Hepatic stellate cell (primary cell): ENCODE results near the gene ITGAD.
"Not testable (repeated sequence)": the region's sequence is repeated elsewhere in the genome, so short reads cannot be mapped to it uniquely, and the experiment has no call there.

ENCODE experiments used
- DNase-seq: peaks from one replicate; pipeline ENCODE4 v3.0.0; 2011; ENCODE audit warnings: low spot score

Gene ITGAD

DNA sequence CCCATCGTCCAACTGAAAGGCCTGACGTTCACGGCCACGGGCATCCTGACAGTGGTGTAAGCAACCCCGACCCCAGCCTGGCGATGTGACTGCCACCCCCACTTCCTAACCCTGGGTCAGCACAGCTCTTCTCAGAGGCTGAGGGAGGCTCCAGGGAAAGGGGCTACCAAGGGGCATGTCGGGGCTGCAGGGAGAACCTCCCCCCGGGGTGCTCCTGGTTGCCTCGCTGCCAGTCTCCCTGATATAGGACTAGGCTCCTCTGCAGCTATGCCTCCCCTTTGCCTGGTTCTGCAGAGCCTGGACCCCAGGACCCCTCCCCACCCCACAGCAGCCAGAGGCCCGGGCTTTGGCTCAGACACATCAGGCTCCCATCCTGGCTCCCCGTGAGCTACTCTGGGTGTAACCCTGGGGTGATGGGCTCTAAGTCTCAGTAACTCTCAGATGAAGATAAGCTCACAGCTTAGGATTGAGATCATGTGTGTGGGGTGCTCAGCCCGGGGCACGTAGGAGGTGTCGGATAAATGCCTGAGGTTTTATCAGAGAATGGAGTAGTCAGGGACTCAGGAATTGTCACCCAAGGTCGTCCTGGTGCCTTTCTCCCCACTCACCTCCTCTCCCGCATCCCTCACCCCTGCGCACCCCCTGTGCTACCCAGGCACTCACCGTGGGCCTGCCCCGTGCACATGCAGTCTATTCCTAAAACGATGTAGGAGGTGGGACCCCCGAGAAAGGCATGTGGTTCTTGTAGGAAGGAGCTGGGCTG is 10.6 kb downstream of the ITGAD start:
- no peak for DNase-seq

DNA sequence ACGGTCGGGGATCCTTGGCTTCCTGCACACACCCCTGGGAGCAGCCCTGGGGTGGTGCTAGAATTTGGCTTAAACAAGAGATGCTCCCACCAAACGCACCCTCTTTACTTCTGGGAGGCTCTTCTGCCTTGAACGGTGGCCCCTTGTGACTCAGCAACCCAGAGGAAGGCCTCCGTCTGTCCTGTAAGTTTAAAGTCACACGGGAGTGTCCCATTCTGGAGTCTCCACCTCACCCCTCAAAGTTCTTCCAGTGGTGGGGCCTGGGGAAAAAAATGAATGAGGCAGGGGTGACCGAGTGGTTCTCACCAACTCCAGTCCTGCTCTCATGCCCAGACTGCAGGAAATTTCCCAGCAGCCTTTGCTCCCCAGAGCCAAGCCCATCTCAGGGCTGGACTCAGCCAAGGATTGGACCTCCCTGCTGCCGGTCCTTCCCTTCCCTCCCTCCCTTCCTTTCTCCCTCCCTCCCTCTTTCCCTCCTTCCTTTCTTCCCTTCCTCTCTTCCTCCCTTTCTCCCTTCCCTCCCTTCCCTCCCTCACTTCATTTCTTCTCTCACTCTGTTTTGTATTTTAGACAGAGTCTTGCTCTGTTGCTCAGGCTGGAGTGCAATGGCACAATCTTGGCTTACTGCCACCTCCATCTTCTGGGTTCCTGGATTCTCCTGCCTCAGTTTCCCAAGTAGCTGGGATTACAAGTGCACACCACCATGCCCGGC is 11.4 kb downstream of the ITGAD start:
- peak; percentile 55 for DNase-seq

DNA sequence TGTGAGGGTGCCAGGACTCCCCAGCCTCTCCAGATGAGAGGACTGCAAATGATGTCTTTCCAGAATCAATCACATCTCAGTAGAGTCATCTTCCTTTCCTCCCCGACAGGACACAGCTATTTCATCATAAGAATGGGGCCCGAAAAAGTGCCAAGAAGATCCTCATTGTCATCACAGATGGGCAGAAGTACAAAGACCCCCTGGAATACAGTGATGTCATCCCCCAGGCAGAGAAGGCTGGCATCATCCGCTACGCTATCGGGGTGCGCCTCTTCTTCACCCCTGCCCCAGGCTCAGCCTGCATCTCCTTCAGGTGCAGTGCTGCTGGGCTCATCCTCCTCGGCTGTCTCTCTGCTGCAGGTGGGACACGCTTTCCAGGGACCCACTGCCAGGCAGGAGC is 14.3 kb downstream of the ITGAD start:
- no peak for DNase-seq

DNA sequence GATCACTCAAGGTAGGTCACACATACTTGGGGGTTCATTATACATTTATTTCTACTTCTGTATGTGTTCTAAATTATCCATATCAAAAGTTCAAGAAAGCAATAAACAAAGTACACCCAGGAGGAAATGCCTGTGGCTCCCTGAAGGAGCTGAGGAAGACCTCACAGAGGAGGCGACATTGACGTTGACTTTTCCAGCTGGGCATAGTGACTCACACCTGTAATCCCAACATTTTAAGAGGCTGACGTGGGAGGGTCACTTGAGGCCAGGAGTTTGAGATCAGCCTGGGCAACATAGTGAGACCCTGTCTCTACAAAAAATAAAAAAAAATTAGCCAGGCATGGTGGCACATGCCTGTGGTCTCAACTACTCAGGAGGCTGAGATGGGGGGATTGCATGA is 16.3 kb downstream of the ITGAD start:
- peak; percentile 52 for DNase-seq

DNA sequence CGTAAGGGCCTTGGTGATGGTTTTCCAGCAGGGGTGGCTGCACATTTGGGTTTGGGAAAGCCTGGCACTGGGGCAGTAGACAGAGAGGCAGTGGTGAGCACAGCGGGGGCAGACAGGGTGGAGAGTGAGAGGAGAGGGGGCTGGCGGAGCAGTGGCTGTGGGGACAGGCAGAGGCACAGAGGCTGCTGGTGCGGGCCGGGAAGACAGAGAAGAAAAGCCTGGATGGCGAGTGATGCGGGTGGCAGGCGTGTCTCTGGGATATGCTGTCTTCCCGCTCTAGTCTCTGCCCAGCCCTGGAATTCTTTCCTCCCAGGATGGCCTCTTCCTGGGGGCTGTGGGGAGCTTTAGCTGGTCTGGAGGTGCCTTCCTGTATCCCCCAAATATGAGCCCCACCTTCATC is 16.9 kb downstream of the ITGAD start:
- no peak for DNase-seq

DNA sequence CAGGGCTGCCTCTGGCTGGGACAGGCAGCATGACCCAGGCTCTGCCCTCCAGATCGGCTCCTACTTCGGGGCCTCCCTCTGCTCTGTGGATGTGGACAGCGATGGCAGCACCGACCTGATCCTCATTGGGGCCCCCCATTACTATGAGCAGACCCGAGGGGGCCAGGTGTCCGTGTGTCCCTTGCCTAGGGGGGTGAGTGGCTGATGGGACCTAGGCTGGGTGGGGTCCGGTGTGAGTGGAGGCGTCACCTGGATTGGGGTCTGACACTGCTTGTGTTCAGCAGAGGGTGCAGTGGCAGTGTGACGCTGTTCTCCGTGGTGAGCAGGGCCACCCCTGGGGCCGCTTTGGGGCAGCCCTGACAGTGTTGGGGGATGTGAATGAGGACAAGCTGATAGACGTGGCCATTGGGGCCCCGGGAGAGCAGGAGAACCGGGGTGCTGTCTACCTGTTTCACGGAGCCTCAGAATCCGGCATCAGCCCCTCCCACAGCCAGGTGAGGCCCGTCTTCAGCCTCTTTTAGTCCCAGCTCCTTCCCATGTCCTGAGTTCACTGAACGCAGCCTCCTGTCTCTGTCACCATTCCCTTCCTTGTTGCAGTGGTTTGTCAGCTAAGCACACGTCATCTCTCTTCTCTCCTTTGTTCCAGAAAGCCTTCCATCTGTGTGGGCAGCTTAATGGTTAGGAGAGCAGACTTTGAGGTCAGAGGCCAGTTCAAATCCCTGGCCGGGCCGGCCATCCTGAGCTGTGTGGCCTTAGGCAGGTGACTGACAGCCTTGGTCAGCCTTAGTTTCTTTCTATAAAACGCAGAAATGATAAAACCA is 18.1 kb downstream of the ITGAD start:
- no peak for DNase-seq

DNA sequence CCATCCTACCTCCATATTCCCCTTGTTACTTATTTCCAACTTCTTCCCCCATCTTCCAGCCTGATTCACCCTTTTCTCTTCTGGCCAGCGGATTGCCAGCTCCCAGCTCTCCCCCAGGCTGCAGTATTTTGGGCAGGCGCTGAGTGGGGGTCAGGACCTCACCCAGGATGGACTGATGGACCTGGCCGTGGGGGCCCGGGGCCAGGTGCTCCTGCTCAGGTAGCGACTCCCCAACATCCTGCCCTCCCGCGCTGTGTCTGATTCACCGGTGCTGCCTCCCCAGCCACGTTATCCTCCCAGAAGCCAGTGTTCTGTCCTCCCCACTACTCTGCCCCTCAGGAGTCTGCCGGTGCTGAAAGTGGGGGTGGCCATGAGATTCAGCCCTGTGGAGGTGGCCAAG is 19.6 kb downstream of the ITGAD start:
- DNase-seq = no peak

DNA sequence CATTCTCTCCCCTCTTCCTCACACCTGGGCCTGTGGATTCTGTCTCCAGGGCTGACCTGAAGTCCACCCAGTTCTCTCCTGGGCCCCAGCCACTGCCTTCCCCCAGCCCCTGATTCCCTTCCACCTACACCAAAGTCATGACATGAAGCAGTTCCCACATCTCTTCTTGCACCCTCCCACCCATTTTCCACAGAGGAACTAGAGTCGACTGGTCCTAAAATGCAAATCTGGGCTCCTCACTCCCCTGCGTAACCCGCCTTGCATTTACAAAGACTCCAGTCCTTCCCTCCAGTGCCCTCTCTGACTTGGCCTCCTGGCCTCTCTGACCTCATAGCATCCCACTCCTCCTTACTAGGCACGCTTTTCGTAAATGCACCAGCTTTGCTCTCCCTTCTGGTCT is 20.2 kb downstream of the ITGAD start:
- no peak for DNase-seq

DNA sequence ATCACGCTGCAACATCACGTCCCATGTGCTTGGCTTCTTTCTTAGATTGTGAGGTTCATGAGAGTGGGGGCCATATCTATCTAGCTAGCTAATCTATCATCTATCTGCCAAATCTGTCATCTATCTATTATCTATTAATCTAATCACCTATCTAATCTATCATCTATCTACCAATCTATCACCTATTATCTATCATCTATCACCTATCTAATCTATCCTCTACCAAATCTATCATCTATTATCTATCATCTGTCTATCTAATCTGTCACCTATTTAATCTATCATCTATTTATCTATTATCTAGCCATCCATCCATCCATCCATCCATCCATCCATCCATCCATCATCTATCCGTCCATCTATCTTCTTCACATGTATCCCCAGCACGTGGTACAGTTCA is 20.8 kb downstream of the ITGAD start:
- no peak for DNase-seq

DNA sequence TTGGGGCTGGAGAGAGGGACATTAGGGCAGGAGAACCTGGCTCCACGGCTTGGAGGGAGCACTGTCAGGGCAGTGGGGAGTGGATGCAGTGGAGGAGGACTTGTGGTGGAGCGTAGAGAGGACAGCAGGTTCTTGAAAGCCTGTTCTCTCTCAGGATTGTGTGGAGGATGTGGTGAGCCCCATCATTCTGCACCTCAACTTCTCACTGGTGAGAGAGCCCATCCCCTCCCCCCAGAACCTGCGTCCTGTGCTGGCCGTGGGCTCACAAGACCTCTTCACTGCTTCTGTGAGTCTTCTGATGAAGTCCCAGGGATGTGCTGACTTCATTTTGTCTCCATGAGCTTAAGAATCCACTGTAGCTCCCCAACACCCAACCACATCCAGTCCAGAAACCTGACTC is 21.6 kb downstream of the ITGAD start:
- DNase-seq = no peak

DNA sequence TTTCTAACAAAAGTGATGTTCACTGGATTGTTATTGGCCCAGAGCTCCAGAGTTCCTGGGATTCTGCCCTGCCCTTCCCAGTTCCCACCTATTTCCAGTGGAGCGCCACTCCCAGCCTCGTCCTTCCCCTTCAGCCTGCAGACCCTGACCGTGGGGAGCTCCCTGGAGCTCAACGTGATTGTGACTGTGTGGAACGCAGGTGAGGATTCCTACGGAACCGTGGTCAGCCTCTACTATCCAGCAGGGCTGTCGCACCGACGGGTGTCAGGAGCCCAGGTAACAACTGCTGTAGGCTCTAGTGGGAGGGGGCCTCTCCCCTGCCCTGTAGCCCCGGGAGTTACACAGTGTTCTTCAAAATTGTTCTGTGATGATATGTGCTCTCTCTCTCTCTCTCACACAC is 23.2 kb downstream of the ITGAD start:
- DNase-seq = no peak

DNA sequence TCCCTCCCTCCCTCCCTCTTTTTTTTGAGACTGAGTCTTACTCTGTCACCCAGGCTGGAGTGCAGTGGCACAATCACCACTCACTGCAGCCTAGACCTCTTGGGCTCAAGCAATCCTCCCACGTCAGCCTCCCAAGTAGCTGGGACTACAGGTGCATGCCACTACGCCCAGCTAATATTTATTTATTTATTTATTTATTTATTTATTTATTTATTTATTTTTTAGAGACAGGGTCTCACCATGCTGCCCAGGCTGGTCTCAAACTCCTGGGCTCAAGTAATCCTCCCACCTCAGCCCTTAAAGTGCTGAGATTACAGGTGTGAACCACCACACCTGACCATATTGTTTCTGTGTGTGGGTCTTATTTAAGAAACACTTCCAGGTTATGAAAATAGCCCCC is 23.9 kb downstream of the ITGAD start:
- not testable (repeated sequence) for DNase-seq

DNA sequence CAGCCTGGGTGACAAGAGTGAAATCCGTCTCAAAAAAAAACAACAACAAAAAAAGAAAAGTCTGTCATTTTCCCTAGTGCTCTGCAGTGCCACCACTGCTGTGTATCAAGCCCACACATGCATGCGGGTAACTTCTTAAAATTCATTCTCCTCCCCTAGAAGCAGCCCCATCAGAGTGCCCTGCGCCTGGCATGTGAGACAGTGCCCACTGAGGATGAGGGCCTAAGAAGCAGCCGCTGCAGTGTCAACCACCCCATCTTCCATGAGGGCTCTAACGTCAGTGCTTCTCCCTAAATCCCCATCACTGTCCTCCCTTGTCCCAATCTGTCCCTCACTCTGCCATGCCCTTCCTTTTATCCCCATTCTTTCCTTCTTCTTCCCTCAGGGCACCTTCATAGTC is 24.8 kb downstream of the ITGAD start:
- DNase-seq = no peak

DNA sequence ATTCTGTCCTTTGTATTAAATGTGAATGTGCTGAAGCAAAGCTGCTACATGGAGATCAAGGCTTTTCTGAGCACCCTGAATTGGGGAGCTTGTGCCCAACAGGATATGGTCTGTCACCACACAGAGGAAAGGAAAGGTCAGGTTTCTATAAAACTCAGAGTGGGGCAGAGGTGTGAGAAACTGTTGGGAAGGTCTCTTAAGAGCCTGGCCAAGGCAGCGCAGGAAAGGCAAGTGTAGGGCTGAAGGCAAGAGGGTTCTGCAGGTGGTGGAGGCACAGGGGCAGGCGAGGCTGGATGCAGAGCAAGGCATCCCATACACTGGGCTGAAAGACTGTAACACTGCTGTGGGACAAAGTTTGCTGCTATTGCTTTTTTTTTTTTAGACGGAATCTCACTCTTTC is 26.9 kb downstream of the ITGAD start:
- DNase-seq = no peak

DNA sequence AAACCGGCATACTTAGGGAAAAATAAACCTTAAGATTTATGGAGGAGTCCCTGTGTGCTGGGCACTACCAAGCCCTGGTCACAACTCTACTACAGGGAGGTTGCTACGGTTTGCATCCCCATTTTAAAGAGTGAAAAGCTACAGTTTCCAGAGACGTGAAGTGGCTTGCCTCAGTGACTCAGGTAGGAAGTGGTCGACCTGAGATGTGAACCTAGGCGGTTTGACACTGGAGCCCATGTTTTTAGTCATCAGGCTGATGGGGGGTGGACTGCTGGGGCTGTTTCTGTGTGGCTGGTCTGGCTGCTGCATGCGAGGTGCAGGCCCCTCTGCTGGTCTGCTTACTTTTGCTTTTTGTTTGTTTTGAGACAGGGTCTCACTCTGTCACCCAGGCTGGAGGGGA is 28.5 kb downstream of the ITGAD start:
- no peak for DNase-seq

DNA sequence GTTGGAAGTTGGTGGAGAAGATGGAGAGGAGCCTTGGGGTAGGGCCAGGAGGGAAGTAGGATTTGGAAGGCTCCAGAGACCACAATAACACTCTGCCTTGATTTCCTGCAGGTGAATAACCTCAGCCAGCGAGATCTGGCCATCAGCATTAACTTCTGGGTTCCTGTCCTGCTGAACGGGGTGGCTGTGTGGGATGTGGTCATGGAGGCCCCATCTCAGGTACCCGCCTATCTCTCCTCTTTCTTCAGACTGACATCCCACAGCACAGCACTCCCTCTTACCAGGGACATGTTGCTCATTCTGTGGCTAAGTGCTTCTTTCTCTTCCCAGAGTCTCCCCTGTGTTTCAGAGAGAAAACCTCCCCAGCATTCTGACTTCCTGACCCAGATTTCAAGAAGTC is 30.1 kb downstream of the ITGAD start:
- no peak for DNase-seq

DNA sequence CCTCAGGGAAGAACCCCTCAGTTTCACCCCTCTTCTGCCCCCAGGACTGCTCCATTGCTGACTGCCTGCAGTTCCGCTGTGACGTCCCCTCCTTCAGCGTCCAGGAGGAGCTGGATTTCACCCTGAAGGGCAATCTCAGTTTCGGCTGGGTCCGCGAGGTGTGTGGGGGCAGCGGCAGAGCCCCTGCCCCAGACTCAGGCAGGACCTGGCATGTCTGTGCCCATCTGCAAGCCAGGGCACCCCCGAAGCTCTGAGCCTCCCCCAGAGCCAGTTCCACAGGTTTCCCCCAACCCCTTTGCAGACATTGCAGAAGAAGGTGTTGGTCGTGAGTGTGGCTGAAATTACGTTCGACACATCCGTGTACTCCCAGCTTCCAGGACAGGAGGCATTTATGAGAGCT is 30.7 kb downstream of the ITGAD start:
- no peak for DNase-seq

DNA sequence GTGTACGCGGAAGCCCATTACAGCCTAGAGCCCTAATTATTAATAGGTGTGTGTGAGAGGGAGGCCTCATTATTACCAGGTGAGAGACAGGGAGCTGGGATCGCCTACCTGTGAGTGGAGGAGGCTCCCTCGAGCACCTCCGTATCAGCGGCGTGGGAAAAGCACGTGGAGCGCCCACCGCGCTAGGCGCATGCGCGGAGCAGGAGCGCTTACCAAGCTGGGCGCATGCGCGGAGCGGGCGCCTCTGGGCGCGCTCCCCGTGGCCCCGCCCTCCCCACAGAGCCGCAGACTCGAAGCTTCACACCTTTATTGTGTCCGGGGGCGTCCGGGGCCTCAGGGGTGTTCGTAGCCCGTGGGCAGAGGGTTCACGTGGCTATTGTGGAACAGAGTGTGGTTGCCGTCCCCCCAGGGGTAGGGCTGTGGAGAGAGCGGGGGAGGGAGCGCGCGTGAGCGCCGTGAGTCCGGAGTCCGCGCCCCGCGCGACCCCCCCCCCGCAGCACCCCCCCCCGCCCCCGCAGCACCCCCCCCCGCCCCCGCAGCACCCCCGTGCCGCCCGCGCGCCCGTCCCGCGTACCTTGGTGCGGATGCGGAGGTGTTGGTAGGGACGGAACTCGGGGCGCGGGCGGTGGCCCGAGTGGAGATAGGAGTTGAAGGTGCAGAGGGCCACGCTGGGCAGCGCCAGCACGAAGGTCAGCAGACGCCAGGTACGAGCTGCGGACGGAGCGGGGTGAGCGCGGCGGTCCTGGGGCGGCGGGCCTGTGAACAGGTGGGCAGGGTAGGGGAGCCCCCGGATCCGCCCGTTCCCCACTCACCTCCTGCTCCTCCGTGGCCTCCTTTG is 34.5 kb downstream of the ITGAD start:
- peak; percentile 83 for DNase-seq

DNA sequence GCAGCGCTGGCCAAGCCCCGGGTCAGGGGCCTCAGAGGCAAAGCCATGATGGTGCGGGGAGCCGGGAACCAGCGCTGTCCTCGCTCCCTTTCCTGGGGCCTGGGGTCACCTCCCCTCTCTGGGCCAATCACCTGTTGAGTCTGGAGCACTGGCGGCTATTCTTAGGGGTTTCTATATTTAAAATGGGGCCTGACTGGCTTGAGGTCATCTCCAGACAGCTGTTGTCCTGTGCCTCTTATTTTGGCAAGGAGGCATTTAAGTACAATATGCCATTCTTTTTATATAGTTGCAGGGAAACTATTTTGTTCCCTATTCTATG is 35.1 kb downstream of the ITGAD start, which contains the start of gene COX6A2:
Gene COX6A2 (minus strand): TSS at position 82 of the 319 bp plus-strand sequence. CDS start 35 bp downstream, at position 47.
- DNase-seq = no peak

DNA sequence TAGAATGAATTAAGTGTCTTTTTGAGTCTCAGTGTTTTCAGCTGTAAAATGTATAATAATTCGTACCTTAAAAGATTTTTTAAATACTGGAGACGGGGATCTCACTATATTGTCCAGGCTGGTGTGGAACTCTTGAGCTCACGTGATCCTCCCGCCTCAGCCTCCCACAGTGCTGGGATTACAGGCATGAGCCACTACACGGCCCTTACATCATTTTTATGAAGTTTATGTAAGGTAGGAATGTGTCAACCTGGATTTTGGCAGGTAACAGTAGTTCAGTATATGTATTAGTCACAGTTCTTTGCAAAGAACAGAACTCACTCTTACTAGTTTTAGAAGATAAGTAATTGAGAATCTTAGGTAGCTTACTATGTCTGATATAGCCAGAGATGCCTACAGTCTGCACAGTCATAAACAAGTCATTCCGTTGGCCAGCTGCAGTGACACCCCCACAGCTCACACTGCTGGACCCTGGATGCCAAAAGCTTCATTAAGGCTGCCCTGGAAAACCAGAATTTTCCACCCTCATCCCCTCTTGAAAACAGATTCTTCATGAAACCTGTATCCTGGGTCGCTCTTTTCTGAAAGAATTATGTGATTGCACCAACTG is 35.6 kb downstream of the ITGAD start:
- DNase-seq = no peak

DNA sequence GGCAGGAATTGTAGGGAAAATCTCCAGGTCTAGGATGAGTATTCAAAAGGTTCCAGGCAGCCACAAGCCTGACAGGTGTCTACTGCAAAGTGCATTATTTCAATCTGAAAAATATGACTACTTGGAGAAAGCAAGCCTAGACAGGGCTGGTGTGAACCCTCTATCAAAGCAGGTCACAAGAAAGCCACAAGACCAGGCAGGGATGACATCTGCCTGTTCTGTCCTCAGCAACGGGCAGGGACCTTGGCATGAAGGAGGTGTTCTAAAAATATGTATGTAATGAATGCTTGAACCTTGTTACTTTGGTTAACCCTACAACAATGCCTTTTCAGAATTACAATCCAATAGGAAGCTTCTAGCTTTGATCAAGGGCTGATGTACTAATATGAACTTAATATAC is 36.2 kb downstream of the ITGAD start:
- DNase-seq = no peak

DNA sequence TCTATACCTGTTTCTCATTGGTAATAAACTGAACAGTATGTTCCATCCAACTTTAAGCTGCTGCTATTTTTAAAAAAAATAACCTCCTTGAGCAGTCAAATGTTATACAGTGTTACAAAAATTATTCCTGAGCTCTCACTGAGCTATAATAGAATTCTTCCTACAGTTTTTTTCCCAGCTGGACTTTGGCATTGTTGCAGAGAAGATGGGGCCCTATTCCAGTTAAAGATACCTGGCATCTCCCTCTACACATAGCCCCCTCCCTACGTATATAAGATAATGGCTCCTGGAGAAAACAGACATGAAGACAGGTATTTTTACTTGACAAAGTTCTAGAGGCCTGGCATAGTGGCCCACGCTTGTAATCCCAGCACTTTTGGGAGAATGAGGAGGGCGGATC is 36.7 kb downstream of the ITGAD start:
- DNase-seq = no peak
